Stimulated activated CD8-positive, alpha-beta memory T cell treated with anti-CD3 and anti-CD28 coated beads, Interleukin-15, amount 100 ng/mL, for 1 hour (primary cell): ENCODE measurements around the gene PIK3R1.
"Not testable (repeated sequence)": the region's sequence is repeated elsewhere in the genome, so short reads cannot be mapped to it uniquely, and the experiment has no call there.

Experiments used
- DNase-seq: peaks from one replicate; pipeline ENCODE4 v3.0.0-alpha.2; 2020; ENCODE audit warnings: low read depth

PIK3R1 gene

GRCh38 chr5:68226546-68227073 lies 11.1 kb downstream of the PIK3R1 start:
- DNase-seq: no peak

DNA sequence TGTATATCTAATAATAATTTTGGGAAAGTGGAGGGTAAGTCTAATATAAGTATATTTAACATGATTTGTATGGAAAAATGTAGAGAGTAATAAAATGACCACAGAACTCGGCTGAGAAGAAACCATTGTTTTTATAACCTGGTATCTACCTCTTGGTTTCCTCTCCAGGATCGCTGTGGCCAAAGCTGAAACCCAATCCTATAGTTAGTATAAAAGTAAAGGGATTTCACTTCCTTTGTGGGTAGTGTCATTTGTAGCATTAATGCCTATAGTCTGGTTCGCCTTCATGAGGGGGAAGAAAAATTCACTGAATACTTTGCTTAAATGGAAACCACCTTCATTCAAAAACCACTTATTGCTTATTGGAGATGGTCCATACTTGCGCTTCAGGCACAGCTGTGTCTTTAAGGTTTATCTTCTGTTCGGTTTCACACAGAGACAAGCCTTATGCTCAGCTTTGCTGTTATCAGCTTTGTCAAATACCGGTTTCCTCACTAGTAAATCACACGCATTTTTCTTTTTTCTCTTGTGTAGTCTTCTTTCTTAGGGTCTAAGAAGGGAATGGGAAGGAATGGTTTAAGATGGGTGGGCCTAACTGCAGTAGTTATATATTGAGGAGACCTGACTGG lies 12.1 kb downstream of the PIK3R1 start:
- DNase-seq: no peak

DNA sequence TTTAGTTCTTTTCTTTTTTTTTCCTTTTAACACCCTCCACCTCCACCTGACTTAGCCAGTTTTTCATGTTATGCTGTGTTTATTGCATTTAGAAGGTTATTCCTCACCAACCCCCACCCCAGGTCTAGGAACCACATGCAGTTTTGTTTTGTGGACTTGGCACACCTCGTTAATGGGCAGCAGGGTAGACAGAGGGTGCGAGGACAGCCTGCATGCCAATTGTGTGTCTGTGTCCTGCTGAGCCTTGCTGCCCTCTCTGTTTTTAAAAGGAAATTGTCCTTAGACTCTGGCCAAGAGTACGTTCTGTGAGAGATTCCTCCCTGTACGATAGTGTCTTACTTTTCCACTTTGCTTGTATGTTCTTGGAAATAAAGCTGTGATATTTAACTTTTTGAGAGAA lies 13.9 kb downstream of the PIK3R1 start:
- DNase-seq: no peak

DNA sequence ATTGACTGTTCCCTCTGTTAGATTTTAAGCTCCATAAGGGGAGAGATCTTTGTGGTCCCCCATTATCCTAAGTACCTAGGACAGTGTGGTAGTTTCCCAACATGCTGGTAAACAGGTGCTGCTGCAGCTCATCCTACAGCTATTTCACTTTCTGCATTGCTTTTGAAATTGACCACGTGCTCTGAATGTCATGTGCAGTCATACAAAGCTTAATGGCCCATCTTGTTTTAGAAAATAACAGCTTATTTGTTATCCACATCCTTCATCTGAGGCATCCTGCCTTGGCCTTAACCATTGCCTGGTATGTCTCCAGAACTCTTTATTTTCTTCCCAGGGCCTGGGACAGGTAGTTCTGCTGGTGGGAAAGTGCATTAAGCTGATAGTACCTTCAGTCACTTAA lies 14.7 kb downstream of the PIK3R1 start:
- no peak for DNase-seq

DNA sequence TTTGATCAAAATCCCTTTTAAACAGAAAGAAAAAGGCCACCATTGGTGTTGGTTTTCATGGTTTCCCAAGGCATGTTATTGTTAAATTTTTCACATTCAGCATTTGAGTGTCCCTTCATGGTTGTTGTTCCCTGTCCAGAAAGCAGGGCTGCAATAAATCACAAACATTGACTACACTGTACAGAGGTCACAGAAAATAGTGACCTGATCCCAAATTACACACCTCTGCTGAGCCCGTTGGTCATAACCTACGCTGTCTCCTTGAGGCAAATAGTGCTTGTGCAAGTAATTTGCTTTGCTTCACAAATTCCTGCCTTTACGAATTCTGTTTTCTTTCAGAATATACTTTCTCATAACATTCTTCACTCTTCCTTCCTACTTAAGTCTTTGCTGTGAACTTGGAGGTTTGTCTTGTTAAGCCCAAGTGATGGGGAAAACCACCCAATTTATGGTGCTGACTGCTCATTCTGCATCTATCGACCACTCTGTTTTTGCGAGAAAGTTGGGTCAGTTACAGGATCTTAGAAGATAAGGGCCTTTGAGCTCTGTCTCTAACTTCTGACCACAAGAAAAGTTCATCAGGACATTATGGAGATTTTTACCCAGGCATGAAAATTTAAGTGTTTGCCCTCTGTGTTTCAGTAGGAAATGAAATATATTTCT lies 16.0 kb downstream of the PIK3R1 start:
- DNase-seq: no peak

GRCh38 chr5:68232277-68232676 lies 16.7 kb downstream of the PIK3R1 start:
- no peak for DNase-seq

DNA sequence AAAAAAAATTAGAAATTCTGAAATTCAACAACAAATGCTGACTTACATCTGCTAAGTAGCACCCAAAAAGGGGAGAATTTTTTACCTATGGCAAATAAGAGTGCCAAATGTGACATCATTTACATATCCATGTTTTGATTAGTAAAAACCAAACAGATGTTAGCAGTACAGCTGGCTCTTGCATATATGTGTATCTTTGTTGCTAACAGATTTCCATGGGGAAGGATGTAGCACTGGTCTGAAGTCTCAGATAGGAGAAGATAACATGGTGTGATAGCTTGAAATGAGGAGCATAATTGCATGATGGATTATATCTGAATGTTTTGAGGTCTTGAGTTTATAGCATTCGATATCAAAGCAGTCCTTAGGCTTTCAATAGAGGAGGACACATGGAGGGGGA lies 17.5 kb downstream of the PIK3R1 start:
- no peak for DNase-seq

- not testable (repeated sequence) for DNase-seq
Observed at GRCh38 chr5:68235229-68235628, 19.7 kb downstream of the PIK3R1 start.

DNA sequence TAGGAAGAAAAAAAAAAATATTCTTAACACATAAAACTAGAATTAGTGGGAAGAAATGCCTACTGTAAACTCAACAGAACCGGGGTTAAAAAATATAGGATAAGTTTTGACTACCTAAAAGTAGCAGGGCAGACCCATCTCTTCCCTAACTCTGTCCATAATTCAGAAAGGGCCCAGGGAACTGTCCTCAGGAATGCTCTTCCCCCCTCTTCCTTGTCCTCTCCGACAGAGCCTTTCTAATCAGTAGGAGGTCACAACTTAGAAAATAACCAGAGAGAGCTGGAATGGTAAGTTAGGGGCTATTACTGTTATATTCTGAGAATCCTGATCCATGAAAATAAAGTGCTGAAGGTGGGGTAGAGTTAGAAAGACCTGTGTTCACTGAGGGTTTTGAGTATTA lies 22.2 kb downstream of the PIK3R1 start:
- DNase-seq: no peak

DNA sequence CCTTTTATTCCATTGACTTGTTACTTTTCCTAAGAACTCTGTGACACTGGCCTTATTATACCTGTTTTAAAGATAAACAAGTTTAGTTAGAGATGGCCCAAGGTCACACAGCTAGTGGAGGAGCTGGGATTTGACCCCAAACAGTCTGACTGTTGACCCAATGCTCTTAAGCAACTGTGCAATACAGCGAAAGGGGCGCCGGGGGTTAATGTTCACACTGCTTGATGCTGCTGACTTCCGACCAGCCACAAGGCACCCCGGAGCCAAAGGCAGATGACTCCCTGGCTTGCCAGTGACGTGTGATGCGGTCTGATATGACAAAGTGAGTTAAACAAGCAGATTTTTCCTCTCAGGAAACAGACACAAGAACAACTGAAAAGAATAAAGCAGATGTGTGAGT lies 23.9 kb downstream of the PIK3R1 start:
- DNase-seq: peak; percentile 58

DNA sequence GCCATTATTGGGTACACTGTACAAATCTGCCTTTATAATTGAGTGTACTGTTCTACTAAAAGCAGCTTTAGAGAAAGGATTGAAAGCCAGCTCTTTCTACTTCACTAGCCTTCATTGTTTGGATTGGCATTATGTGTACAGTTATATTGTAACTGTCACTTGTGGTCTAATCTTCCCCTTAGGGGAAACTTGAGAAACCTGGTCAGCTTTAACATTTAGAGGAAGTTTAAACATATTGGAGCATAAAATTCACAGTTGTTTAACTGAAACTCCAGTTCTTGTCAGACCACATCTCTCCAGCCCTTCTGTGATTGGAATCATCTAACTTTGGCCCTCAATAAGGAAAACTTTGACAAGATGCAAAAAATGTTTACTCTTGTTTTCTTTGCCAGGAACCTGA lies 24.6 kb downstream of the PIK3R1 start:
- no peak for DNase-seq

DNA sequence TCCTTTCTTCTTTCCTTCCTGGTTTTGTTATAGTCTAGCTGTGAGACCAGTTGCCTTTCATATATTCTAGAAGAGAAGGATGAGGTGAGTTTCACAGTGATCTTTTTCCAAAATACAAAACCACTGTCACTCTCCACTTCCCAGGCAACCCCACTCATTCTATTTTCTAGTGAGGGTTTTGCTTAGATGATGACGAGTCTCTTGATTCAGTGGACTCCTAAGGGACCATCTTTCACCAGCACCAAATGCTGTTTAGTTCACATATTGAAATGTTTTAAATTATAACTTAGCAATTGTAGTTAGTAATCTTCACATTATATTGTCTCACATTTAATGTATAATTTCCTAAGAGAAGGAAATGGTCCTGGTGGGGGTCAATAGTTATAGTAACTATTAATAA lies 25.2 kb downstream of the PIK3R1 start:
- no peak for DNase-seq

- DNase-seq: no peak
Observed at GRCh38 chr5:68242743-68243142, 27.2 kb downstream of the PIK3R1 start.

GRCh38 chr5:68243251-68243650 lies 27.7 kb downstream of the PIK3R1 start:
- DNase-seq: no peak

DNA sequence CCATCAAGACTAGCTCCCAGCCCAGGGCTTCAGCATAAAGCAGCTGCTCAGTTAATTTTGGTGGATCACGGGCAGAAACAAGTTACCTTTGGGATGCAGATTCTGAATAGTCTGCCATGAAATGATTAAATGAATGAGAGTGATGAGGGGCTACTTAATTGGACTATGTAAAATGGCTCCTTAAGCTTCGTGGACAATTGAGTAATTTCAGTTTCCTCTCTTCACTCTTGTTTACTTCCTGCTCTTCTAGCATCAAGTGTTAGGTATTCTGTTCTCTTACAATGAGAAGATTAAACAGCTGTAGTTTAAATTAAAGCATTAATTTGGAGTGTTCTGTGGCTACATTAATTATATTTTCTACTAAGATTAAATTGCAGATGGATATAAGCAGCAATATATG lies 28.1 kb downstream of the PIK3R1 start:
- no peak for DNase-seq

GRCh38 chr5:68245319-68245718 lies 29.8 kb downstream of the PIK3R1 start:
- DNase-seq: no peak

DNA sequence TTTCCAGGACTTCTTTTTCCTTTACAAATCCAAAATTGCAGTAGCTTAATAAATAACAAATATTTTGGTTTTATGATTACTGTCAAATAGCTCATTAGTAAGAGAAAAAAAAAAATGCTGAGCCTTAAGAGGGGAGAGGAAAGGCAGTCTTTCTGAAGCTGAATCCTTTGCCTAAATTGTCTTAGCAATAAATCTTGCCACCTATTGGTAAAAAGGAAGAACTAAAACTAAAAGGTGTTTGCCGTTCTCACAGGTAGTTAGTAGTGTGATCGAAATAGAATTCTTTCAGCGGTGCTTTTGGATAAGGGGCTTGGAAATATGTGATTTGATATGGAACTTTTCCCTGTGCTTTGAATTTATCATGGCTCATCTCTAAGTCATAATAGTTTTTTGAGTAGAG lies 31.2 kb downstream of the PIK3R1 start:
- DNase-seq: no peak

DNA sequence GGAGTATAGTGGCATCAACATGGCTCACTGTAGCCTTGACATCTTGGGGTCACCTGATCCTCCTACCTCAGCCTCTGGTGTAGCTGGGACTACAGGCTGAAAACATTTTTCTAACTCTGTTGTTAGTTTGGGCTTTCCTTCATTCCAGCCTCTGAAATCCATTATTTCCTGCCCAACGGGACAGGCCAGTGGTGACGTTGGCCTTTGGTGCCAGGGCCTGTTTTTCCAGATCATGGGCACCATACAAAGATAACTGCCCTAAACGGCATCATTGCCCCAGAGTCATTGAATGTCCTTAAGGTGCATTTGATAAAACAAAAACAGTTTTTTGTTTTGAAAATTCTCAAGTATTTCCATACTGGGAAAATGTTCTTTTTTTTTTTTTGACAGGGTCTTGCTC lies 32.1 kb downstream of the PIK3R1 start:
- no peak for DNase-seq

DNA sequence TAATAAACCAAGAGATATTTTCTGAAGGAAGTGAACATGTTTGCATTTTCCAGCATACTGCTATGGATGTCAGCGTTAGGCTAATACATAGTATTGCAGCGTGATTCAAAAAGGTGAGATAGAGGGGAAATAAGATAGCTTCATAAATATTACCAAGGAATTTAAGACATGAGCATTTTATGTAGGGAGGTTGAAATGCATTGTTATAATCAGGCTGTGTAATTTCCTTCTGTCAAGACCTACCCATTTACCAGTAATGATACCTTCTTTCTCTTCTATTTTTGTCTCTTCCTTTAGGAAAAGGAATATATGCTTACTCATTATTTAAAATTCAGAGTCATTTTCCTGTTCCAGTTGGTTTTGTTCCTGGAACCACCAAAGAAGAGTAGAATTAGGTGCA lies 33.3 kb downstream of the PIK3R1 start:
- no peak for DNase-seq

GRCh38 chr5:68249520-68249919 lies 34.0 kb downstream of the PIK3R1 start:
- no peak for DNase-seq

GRCh38 chr5:68250661-68251298 lies 35.2 kb downstream of the PIK3R1 start:
- DNase-seq: no peak

GRCh38 chr5:68251386-68251785 lies 35.8 kb downstream of the PIK3R1 start:
- peak; percentile 42 for DNase-seq

- no peak for DNase-seq
Observed at GRCh38 chr5:68251804-68252522, 36.4 kb downstream of the PIK3R1 start.
